Ectodermal cell (in vitro differentiated cells): ENCODE measurements around the gene SLX4.

Source experiments
- H3K27ac ChIP-seq: 2 replicates; pipeline ENCODE4 v1.7.0; 2013; ENCODE audit warnings: mild to moderate bottlenecking, low read depth, low read length; ENCODE audit not compliant: insufficient read depth, poor library complexity, severe bottlenecking
- H3K27me3 ChIP-seq: 2 replicates; pipeline ENCODE4 v1.7.0; 2013; ENCODE audit warnings: mild to moderate bottlenecking, low read length; ENCODE audit not compliant: insufficient read depth, control insufficient read depth, poor library complexity, severe bottlenecking
- H3K36me3 ChIP-seq: one replicate; pipeline ENCODE4 v1.7.0; 2013; ENCODE audit warnings: low read length; ENCODE audit not compliant: control insufficient read depth, insufficient read depth
- H3K4me1 ChIP-seq: one replicate; pipeline ENCODE4 v1.7.0; 2013; ENCODE audit warnings: low read length; ENCODE audit not compliant: control insufficient read depth, insufficient read depth
- H3K4me3 ChIP-seq: 2 replicates; pipeline ENCODE4 v1.7.0; 2013; ENCODE audit warnings: low read depth, low read length, control low read depth; ENCODE audit not compliant: insufficient read depth
- H3K9me3 ChIP-seq: 2 replicates; pipeline ENCODE4 v1.7.0; 2013; ENCODE audit warnings: mild to moderate bottlenecking, low read length, moderate library complexity; ENCODE audit not compliant: control insufficient read depth
- WGBS, 2 experiments: methylation state at CpG; one replicate each; pipeline ENCODE4 v1.1.7; 2013; ENCODE audit warnings: missing lambda C conversion rate in 2 of 2; 5-methylcytosine and 5-hydroxymethylcytosine counted together

SLX4 gene

GRCh38 chr16:3599121-3599520, 12.3 kb downstream of the SLX4 start:
- Histone ChIP-seq H3K4me1 (no peaks in the 10 kb centered on the region), H3K4me3 (no peak overlapping the region), H3K27ac (no peak overlapping the region), H3K27me3 (no peaks in the 10 kb centered on the region), H3K36me3 (peaks cover 45% of the 10 kb centered on the region), H3K9me3 (no peaks in the 10 kb centered on the region)
- WGBS, 2 experiments = 96% methylated on average over 8 of the region's 8 CpGs

DNA sequence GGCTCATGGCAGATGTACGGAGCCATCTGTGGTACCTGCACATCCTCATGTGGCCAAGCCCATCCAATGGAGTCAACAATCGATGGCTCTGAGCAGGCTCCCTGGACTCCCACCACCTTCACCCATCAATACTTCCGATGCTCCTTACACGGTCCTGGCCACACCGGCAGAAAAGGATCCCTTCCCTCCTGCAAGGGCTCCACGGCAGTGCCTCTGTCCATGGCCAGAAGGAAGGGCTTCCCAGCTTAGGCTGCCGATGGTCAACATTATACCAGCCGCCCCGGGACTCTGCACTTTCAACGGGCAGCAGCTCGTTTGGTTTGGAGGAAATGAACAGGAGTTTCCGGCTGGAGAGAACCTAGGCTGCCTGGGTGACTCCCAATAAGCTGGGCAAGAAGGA, 13.2 kb downstream of the SLX4 start:
- WGBS, 2 experiments = 94 to 96% methylated on average over 12 of the region's 12 CpGs
- no peak overlapping the region for H3K4me3 ChIP-seq
- no peak overlapping the region for H3K27ac ChIP-seq
- H3K4me1 ChIP-seq = no peaks in the 10 kb centered on the region
- H3K9me3 ChIP-seq = no peaks in the 10 kb centered on the region
- no peaks in the 10 kb centered on the region for H3K27me3 ChIP-seq
- H3K36me3 ChIP-seq = peaks cover 38% of the 10 kb centered on the region

GRCh38 chr16:3597676-3598075, 13.7 kb downstream of the SLX4 start:
- peaks cover 35% of the 10 kb centered on the region for H3K36me3 ChIP-seq
- 94 to 98% methylated on average over 17 of the region's 17 CpGs for WGBS, 2 experiments
- H3K4me3 ChIP-seq = no peak overlapping the region
- H3K27ac ChIP-seq = no peak overlapping the region
- H3K27me3 ChIP-seq = no peaks in the 10 kb centered on the region
- no peaks in the 10 kb centered on the region for H3K4me1 ChIP-seq
- no peaks in the 10 kb centered on the region for H3K9me3 ChIP-seq

GRCh38 chr16:3597226-3597625, 14.2 kb downstream of the SLX4 start:
- no peaks in the 10 kb centered on the region for H3K9me3 ChIP-seq
- 95 to 96% methylated on average over 10 of the region's 10 CpGs for WGBS, 2 experiments

GRCh38 chr16:3596101-3596861, 15.1 kb downstream of the SLX4 start:
- Histone ChIP-seq H3K36me3 (peaks cover 27% of the 10 kb centered on the region), H3K27me3 (no peaks in the 10 kb centered on the region), H3K4me3 (no peak overlapping the region), H3K27ac (no peak overlapping the region), H3K4me1 (no peaks in the 10 kb centered on the region), H3K9me3 (no peaks in the 10 kb centered on the region)
- 95 to 96% methylated on average over 27 of the region's 27 CpGs for WGBS, 2 experiments

More at GRCh38 chr16:3597226-3597625, 14.2 kb downstream of the SLX4 start:
- Histone ChIP-seq H3K27ac (no peak overlapping the region), H3K27me3 (no peaks in the 10 kb centered on the region), H3K36me3 (peaks cover 32% of the 10 kb centered on the region), H3K4me1 (no peaks in the 10 kb centered on the region), H3K4me3 (no peak overlapping the region)

DNA sequence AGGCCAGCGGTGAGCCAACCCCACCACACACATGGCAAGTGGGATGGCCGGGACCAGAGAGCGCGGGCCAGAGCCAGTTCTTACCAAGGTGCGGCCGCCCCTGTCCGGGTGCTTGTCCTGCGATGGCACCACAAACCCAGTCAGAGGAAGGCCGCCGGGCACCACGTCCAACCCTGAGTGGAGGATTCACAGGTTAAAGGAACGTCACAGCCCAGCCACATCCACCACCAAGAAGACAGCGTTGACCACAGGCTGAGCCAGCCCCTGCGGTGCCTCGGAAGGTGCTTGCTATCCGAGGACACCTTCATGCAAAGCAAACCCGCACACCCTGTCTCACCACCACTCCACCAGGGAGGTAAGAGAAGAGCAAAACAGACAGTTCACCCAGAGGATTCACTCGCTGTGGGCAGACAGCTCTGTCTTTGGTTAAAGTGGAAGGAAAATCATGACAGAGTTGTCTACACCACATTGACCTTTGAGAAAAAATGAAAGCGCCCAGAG, 15.8 kb downstream of the SLX4 start:
- H3K36me3 ChIP-seq = peaks cover 20% of the 10 kb centered on the region
- H3K27ac ChIP-seq = no peak overlapping the region
- no peaks in the 10 kb centered on the region for H3K9me3 ChIP-seq
- H3K4me1 ChIP-seq = no peaks in the 10 kb centered on the region
- H3K27me3 ChIP-seq = no peaks in the 10 kb centered on the region
- no peak overlapping the region for H3K4me3 ChIP-seq
- 92 to 95% methylated on average over 19 of the region's 19 CpGs for WGBS, 2 experiments

DNA sequence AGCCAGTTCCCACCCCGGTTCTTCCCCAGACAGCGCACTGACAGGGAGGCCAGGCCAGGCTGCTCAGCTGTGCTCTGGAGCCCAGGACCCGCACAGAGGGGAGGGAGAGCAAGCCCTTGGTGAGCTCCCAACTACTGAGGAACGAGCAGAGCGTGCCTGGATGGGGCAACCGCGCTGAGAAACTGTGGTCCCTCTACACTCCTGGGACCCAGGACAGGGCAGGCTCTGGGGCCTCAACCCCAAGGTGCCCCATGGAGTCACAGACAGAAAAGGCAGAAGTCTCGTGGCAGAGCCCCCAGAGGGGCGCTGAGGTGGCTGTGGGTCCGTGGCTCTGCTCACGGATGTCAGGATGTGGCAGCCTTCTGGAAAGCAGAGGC, 16.3 kb downstream of the SLX4 start:
- no peak overlapping the region for H3K27ac ChIP-seq
- no peaks in the 10 kb centered on the region for H3K27me3 ChIP-seq
- H3K9me3 ChIP-seq = no peaks in the 10 kb centered on the region
- no peak overlapping the region for H3K4me3 ChIP-seq
- H3K4me1 ChIP-seq = no peaks in the 10 kb centered on the region
- WGBS, 2 experiments = 90 to 94% methylated on average over 11 of the region's 11 CpGs
- H3K36me3 ChIP-seq = peaks cover 15% of the 10 kb centered on the region

DNA sequence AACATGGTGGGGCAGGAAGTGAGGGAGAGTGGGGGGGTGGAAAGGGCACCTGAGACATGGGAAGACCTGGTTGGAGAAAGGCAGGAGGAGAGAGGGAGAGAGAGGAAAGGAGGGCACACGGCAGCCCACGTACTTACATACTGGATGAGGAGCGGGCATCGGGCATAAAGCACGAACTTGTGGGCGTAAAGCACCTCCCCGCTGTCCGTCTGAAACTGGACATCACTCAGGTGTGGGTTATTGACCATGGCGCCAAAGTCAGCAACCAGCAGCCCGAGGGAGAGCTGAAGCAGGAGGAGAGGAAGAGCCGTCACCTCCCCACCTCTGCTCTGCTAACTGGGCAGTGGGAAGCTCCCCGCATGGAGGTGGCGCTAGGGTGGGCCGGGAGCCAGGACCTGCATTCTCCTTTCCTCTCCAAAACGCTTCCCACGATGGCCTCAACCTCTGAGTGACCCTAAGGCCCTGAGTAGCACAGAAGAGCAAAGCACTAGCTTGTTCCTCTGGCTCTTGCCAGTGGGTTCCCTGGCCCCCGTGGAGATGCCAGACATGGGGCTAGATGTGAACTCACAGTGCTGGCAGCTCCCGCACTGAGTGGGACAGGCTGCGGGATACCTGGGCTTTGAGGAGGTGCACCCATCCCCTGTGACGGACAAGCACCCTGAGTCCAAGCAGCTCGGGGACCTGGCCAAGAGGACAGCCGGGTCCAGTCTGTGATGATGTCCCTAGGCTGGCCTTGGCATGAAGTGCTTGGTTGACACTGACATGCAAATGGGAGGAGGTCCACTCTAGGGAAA, 16.9 kb downstream of the SLX4 start:
- Histone ChIP-seq H3K9me3 (no peaks in the 10 kb centered on the region), H3K4me3 (no peak overlapping the region), H3K27me3 (no peaks in the 10 kb centered on the region), H3K4me1 (no peaks in the 10 kb centered on the region), H3K36me3 (peaks cover 9% of the 10 kb centered on the region), H3K27ac (no peak overlapping the region)
- 95 to 96% methylated on average over 22 of the region's 22 CpGs for WGBS, 2 experiments

DNA sequence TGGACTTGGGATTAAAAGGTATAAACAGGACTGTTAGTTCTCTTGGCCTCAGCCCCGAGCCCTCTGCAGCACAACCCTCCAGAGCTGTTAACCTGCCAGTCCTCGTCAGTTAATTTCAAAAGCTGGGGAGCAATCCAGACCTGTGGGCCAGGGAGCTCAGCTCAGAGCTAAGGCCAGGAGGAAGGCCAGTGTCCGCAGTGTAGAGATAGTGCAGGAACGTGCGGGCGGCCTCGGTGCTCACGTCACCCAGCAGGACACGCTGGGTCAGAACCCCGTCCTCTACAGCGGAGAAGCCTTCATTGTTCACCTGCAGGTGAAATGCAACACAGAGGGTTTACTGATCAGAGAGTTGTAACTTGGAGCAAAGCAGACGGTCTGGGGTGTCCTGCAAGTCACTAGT, 18.8 kb downstream of the SLX4 start:
- Histone ChIP-seq H3K4me3 (no peak overlapping the region), H3K36me3 (peaks cover 10% of the 10 kb centered on the region), H3K27ac (no peak overlapping the region), H3K9me3 (no peaks in the 10 kb centered on the region), H3K4me1 (no peaks in the 10 kb centered on the region), H3K27me3 (no peaks in the 10 kb centered on the region)
- WGBS, 2 experiments = 95 to 96% methylated on average over 12 of the region's 12 CpGs

DNA sequence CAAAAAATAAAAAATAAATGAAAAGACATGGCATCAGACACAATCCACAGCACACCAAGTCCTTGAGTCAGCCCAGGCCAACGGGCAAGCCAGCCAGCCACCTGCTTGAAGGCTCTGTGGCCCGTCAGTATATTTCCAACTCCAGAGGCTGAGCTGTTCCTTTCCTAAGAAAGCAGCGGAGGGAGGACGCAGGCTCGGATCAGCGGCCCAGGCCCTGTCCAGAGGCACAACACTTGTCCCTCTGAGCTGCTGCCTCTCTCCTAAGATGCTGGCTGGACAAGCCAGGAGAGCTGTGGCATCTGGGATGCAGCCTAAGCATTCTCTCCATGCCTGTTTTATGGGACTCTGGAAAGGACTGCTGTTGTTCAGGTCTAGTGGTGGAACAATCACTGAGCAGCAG, 19.4 kb downstream of the SLX4 start:
- no peak overlapping the region for H3K4me3 ChIP-seq

More for the DNA sequence above, 19.4 kb downstream of the SLX4 start:
- no peaks in the 10 kb centered on the region for H3K9me3 ChIP-seq
- no peak overlapping the region for H3K27ac ChIP-seq
- peaks cover 10% of the 10 kb centered on the region for H3K36me3 ChIP-seq
- WGBS, 2 experiments = 95 to 96% methylated on average over 6 of the region's 6 CpGs
- no peaks in the 10 kb centered on the region for H3K27me3 ChIP-seq
- H3K4me1 ChIP-seq = no peaks in the 10 kb centered on the region
